ENCODE data around the gene TTF1. TPM values are rescaled to one million over a fixed set of nuclear protein-coding genes. Genes with fewer than 3 reads are reported as not detected.

TTF1 gene
- total RNA-seq, 4 donors from 2014 or later = 10.4 to 19.2 (median 13.3) TPM

- TF ChIP-seq CTCF (IDR thresholded peaks at IDR 0.05; ENCODE audit: low read depth) = no peak
Observed at GRCh38 chr9:132425675-132426062, 19.0 kb upstream of the TTF1 start.

- no peak for TF ChIP-seq CTCF (IDR thresholded peaks at IDR 0.05; ENCODE audit: low read depth)
Observed at GRCh38 chr9:132424857-132425674, 18.4 kb upstream of the TTF1 start.

- TF ChIP-seq CTCF (IDR thresholded peaks at IDR 0.05; ENCODE audit: low read depth) = no peak
Observed at GRCh38 chr9:132423503-132423902, 16.9 kb upstream of the TTF1 start.

GRCh38 chr9:132422574-132422973 lies 15.9 kb upstream of the TTF1 start:
- TF ChIP-seq CTCF (IDR thresholded peaks at IDR 0.05; ENCODE audit: low read depth) = no peak

- TF ChIP-seq CTCF (IDR thresholded peaks at IDR 0.05; ENCODE audit: low read depth) = no peak
Observed at GRCh38 chr9:132418726-132419363, 12.2 kb upstream of the TTF1 start.

- TF ChIP-seq CTCF (IDR thresholded peaks at IDR 0.05; ENCODE audit: low read depth) = no peak
Observed at GRCh38 chr9:132415181-132415580, 8.5 kb upstream of the TTF1 start.

- no peak for TF ChIP-seq CTCF (IDR thresholded peaks at IDR 0.05; ENCODE audit: low read depth)
Observed at GRCh38 chr9:132414731-132415130, 8.1 kb upstream of the TTF1 start.
